ENCODE measurements around the gene NXN.
"Not testable (repeated sequence)": the region's sequence is repeated elsewhere in the genome, so short reads cannot be mapped to it uniquely, and the experiment has no call there.

The NXN gene

GRCh38 chr17:825216-825615, 154.4 kb downstream of the NXN start:
- DNase-seq: no peak

- DNase-seq: no peak
These were observed 155.2 kb downstream of the NXN start for GRCh38 chr17:824378-824777.

- DNase-seq: no peak
These were observed 156.1 kb downstream of the NXN start for GRCh38 chr17:823501-823902.

GRCh38 chr17:819251-819650, 160.3 kb downstream of the NXN start:
- DNase-seq: no peak

- no peak for DNase-seq
These were observed 165.2 kb downstream of the NXN start for GRCh38 chr17:814371-814770.

- no peak for DNase-seq
These were observed 166.9 kb downstream of the NXN start for GRCh38 chr17:812638-813204.

GRCh38 chr17:811051-811784, 168.4 kb downstream of the NXN start:
- no peak for DNase-seq

- DNase-seq: no peak
These were observed 171.9 kb downstream of the NXN start for GRCh38 chr17:807523-808294.

- DNase-seq: no peak
These were observed 172.6 kb downstream of the NXN start for GRCh38 chr17:806781-807522.

- no peak for DNase-seq
These were observed 173.2 kb downstream of the NXN start for GRCh38 chr17:806346-806745.

- DNase-seq: not testable (repeated sequence)
These were observed 173.7 kb downstream of the NXN start for GRCh38 chr17:805886-806285.

- no peak for DNase-seq
These were observed 174.8 kb downstream of the NXN start for GRCh38 chr17:804541-805435.

- DNase-seq: no peak
These were observed 176.4 kb downstream of the NXN start for GRCh38 chr17:802901-803881.

- DNase-seq: no peak
These were observed 177.1 kb downstream of the NXN start for GRCh38 chr17:802481-802880.

GRCh38 chr17:801660-802059, 177.9 kb downstream of the NXN start:
- DNase-seq: no peak

- DNase-seq: no peak
These were observed 178.9 kb downstream of the NXN start for GRCh38 chr17:800446-801242.

GRCh38 chr17:799261-799660, 180.3 kb downstream of the NXN start:
- DNase-seq: no peak

- no peak for DNase-seq
These were observed 181.3 kb downstream of the NXN start for GRCh38 chr17:798246-798645.

GRCh38 chr17:797236-797840, 182.2 kb downstream of the NXN start:
- no peak for DNase-seq

Data from fibroblast of skin of back (primary cell).